ENCODE results near the gene HDLBP.

The HDLBP gene

DNA sequence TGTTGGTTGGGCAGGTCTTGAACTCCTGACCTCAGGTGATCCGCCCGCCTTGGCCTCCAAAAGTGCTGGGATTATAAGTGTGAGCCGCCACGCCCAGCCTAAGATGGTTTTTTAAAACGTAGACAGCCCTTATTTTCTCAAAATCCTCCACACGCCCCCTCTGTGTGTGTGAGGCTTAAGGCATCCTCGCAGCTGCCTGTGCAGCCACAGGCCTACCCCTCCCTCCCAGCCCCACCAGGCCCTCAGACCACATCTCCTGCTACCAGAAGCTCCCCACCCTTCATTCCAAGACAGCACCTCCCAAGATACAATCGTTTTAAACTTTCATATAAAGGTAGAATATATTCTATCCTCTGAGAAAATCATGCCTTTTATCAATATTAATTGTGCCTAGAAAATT is 122.2 kb downstream of the HDLBP start:
- DNase-seq (ENCODE audit: low spot score): no peak

DNA sequence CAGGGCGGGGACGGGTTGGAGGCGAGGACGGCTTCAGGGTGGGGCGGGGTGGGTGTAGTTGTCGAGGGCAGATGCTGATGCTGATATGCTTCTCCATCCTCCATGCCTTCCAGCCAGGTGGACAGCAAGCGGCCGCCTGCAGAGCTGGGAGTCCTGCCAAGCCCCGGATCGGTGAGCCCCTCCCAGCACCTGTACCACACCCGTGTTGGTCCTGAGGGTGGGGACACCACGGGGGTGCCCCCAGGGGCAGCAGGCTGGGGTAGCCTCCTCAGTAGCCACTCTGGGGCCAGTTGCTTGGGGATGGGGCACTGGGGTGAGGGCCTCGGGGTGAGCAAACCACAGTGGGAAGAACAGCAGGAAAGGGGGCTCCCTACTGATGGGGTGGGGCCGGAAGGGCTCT is 124.4 kb downstream of the HDLBP start:
- DNase-seq (ENCODE audit: low spot score): no peak

DNA sequence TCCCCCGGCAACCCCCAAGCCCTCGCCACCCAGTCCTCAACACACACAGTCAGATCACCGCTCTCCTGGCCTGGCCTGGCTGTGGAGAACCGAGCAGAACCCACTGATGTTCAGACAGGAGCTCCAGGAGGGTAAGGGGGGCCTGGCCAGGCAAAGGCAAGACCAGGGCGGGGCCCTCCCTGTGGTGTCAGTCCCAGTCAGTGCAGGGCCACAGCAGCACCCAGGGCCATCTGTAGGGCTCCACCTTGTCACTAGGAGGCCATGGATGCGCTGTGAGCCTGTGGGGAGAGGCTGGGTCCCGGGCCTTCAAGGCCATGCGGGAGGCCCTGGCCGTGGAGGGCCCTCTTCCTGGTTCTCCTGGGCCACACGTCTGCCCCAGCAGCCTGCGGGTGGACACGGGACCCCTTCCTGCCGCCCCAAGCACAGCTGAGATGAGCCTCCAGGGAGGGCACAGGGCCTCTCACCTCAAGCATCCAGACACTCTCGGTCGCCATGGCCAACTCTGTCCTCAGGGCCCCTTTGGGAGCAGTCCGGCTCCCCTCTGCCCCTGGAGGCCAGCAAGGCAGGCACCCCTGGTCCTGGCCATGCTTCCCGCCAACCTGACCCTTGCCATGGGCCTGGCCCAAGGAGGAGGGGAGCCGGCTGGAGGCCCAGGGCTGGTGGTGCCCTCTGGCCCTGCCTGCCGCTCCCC is 125.0 kb downstream of the HDLBP start:
- no peak for DNase-seq (ENCODE audit: low spot score)

DNA sequence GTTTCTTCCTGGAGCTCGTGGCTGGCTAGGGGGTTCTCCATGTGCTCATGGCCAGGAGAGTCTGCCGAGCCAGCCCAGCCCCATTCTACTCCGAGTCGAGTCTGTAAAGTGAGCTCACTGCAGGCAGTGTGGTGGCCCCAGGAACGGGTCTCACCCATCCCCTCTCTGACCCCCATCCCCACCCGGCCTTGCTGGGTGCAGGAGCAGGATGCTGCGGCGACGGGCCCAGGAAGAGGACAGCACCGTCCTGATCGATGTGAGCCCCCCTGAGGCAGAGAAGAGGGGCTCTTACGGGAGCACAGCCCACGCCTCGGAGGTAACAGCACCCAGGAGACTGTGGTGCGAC is 125.6 kb downstream of the HDLBP start:
- no peak for DNase-seq (ENCODE audit: low spot score)

DNA sequence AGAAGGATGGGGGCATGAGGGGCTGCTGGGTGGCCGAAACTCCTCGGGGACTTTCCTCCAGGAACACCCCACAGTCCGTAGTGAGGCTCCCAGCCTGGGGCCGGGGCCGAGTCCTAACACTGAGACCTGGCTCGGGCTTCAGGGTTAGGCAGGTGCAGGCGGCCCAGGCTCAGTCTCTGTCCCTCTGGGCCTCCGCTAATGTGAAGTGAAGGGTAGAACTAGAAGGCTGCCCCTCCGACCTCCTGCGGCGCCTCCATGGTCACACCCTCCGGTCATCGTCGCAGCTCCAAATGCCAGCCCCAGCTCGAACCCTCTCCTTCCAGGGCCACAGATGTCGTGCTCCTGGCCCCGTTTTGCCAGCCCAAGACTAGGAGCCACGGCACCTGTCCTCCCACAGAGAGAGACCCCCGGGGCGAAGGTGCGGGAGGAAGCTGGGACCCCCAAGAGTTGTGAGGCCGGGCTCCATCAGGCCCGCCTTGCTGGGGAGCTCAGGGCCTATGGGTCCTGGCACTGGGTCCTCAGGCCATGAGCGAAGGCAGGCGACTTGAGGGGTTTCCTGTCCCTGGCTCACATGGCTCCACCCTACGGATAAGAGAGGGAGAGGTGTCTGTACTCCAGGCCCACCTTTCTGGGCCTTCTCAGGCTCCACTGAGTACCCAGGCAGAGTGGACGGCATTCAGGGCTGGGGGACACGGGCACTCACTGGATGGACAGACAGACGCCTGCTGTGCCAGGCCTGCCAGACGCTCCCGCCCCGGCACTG is 126.2 kb downstream of the HDLBP start:
- DNase-seq (ENCODE audit: low spot score): no peak

GRCh38 chr2:241188361-241189092 is 126.9 kb downstream of the HDLBP start, which contains the start of gene ANO7:
ANO7 (plus strand) TSS chr2:241188677; CDS start chr2:241190064, 1,387 bp downstream.
- no peak for DNase-seq (ENCODE audit: low spot score)

- DNase-seq (ENCODE audit: low spot score): no peak
These were observed 127.6 kb downstream of the HDLBP start for GRCh38 chr2:241187918-241188234.

GRCh38 chr2:241187101-241187917 is 128.2 kb downstream of the HDLBP start:
- DNase-seq (ENCODE audit: low spot score): no peak

GRCh38 chr2:241185961-241186360 is 129.5 kb downstream of the HDLBP start:
- no peak for DNase-seq (ENCODE audit: low spot score)

DNA sequence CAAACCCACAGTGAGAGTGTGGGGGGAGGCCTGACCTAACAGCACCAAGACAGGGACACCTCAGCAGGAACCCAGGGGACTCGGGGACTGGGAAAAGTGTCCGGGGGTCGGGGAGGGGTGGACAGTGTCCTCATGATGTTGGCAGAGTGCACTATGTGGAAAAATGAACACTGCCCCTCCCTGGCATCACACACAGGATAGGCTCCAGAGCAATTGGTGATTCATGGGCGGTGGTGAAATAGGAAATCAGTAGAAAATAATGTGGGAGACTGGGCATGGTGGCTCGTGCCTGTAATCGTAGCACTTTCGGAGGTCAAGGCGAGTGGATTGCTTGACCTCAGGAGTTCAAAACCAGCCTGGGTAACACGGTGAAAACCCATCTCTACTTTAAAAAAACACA is 130.6 kb downstream of the HDLBP start:
- no peak for DNase-seq (ENCODE audit: low spot score)

GRCh38 chr2:241183221-241183620 is 132.3 kb downstream of the HDLBP start:
- no peak for DNase-seq (ENCODE audit: low spot score)

- DNase-seq (ENCODE audit: low spot score): no peak
These were observed 132.8 kb downstream of the HDLBP start for GRCh38 chr2:241182531-241183133.

DNA sequence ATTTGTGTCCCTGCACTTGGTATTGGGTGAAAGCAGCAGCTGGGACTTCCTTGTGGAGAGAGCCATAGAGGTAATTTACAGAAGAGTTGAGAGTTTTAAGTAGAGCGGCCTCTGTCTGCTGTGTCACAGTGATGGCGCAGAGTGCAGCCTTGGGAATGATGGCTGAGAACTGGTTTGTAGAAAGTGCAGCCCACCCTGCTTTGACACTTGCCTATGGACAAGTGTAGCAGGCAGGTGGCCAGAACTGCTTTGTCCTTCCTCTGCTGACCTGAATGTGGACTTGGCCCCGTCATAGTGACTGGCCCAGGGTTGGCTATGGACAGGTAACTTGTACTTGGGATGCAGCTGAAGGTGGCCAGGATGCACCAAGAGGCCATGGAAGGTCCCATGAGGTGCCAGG is 133.3 kb downstream of the HDLBP start:
- DNase-seq (ENCODE audit: low spot score): no peak

- no peak for DNase-seq (ENCODE audit: low spot score)
These were observed 135.0 kb downstream of the HDLBP start for GRCh38 chr2:241180495-241180894.

DNA sequence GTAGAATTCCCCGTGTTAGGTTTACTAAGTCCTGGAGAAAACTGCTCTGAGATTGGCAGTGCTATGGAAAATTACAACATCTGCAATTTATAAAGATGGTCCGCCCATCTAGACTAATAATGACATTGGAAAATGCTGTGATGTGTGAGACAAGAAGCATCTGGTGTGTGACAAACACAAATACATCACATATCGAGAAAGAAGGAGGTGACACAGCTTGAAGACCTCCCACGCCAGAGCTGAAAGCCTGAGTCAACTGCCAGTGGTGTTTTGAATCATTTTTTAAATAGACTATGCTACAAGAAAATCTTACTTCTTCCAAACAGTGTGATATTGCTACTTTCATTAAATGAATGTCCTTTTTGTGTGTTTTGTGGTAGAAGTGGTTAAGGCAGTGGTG is 135.6 kb downstream of the HDLBP start:
- no peak for DNase-seq (ENCODE audit: low spot score)

DNA sequence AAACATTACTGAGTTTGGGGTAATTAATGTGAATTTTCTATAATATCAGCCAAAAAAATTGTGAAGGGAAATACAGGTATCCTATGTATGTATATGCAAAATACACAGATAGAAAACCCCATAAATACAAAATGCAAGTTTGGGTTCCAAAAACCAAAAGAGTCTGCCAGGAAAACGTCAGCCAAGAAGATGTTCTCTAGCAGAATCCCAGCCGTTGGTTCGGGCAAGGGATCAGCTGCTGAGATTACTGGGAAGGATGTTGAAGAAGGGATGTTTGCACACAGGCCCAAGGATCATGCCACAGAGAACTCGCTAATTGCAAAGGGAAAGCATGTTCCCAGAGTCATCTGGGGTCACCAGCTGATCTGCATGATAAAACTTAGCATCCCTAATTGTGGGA is 136.5 kb downstream of the HDLBP start:
- no peak for DNase-seq (ENCODE audit: low spot score)

DNA sequence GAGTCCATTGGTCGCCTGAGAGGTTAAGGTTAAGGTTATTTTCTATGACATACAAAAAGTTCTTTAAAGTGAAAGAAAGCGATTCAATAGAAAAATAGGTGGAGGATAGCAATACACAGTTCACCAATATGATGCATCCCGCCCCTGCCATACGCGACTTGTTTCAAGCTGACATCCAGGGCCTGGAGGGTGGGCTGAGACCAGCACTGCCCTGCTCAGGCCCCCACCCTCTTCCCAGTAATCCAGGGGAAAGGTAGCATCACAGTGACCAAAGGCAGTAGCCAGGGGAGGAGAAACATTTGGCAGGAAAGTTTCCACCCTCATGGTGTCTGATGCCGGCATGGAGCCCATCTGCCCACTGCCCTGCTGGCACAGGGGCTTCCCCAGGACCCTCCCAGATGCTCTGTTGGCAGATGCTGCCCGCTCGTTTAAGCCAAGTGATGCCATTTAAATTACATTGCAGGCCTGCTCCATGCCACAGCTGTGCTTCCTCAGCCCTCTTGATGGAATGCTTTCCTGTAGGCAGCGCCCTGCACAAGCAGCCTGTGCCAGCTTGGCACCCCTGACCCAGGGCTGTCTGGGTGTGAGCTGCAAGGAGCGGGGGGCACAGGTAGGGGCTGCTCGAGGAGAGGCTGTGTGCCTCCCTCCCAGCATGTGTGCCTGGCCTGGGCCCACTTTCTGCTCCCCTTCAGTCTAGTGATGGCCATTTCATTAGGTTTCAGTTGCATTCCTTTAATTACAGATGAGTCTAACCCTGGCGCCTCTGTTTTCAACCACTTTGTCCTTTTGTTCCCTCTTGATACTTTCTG is 137.7 kb downstream of the HDLBP start:
- no peak for DNase-seq (ENCODE audit: low spot score)
